Stimulated activated CD4-positive, alpha-beta T cell treated with anti-CD3 and anti-CD28 coated beads, Interleukin-15, amount 100 ng/mL, for 48 hours (primary cell): ENCODE data around the gene COMT.
A peak's percentile ranks its signal among the peaks of the same experiment; 100 is the strongest.
"Not testable (repeated sequence)": the region's sequence is repeated elsewhere in the genome, so short reads cannot be mapped to it uniquely, and the experiment has no call there.

Experiments
- DNase-seq, 2 donors: peaks; one replicate each; pipeline ENCODE4 v3.0.0-alpha.2; 2020; ENCODE audit warnings: low read depth in 2 of 2

The COMT gene

GRCh38 chr22:19941365-19942082 is at the start of gene COMT, which contains the start of gene TXNRD2:
Gene COMT (plus strand): TSS chr22:19941772. CDS start chr22:19962527, 20,755 bp downstream.
Gene TXNRD2 (minus strand): TSS chr22:19941818. CDS start chr22:19941803, 15 bp downstream.
- peak; percentile 48 to 55 for DNase-seq

GRCh38 chr22:19892257-19892879 is 49.2 kb upstream of the COMT start:
- peak; percentile 54 for DNase-seq

- DNase-seq: no peak
These were observed 48.6 kb upstream of the COMT start for GRCh38 chr22:19892925-19893324.

- DNase-seq: no peak
These were observed 48.2 kb upstream of the COMT start for GRCh38 chr22:19893363-19893762.

DNA sequence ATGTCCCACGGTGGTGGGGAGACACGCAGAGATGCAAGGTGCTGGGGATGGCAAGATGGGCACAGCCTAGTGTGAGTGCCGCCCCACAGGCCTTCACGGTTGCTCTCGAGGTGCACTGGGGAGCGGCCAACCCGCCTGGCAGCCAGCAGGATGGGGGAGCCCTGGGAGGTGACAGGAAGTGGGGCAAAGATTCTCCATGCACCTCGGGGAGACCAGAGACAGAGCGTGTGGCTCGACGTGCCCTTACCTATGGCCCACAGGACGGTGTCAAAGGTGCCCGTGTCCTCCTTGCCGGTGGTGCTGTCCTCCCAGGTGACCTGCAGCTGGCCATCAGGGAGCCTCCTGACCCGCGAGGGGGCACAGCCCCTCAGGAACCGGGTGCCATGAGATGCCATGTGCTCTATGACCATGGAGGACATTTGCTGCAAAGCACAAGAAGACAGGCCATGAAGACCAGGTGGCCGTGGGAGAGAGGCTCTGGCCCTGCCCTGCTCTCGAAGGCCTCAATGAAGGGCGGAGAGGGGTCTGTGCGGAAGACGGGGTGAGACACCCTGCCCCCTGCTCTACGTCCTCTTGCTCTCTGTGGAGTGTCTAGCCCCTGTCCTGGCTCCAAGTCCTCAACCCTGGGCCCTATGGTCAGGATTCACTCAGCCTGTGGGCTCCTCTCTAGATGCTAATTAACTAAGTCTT is 46.3 kb upstream of the COMT start:
- DNase-seq: no peak

GRCh38 chr22:19896665-19897355 is 44.8 kb upstream of the COMT start:
- DNase-seq: no peak

DNA sequence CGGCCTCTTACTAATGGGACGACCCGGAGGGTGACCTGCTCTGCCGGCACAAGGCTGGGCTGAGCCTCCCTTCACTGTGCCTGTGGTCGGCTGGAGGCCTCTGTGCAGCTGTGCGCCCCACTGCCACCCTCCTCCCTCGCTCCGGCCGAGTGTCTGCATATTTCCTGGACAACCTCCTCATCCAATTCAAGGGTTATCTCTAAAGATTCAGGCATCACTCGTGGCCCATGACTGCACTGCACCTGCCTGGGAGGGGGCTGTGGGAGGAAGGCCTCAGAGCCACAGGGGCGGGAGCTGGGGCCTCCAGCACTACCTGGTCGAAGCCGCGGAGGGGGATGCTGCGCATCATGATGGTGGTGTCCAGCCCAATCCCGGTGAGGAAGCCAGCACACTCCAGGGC is 43.8 kb upstream of the COMT start:
- no peak for DNase-seq

DNA sequence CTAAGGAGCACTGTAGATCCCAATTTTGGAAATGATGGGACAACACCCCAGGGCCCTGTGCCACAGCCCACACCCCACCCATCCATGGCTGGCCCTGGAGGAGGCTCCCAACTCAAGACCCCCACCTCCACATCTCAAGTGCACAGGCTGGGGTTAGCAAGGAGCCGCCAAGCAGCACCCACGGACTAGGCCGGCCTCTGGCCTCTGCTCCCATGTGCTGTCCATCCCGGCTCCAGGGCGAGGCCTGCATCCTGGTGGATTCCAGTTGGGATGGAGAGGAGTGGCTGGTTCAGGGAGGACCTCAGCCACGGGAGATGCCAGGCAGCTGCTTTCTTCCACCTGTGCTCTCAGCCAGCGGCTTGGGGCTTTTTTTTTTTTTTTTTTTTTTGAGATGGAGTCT is 43.4 kb upstream of the COMT start:
- no peak for DNase-seq

DNA sequence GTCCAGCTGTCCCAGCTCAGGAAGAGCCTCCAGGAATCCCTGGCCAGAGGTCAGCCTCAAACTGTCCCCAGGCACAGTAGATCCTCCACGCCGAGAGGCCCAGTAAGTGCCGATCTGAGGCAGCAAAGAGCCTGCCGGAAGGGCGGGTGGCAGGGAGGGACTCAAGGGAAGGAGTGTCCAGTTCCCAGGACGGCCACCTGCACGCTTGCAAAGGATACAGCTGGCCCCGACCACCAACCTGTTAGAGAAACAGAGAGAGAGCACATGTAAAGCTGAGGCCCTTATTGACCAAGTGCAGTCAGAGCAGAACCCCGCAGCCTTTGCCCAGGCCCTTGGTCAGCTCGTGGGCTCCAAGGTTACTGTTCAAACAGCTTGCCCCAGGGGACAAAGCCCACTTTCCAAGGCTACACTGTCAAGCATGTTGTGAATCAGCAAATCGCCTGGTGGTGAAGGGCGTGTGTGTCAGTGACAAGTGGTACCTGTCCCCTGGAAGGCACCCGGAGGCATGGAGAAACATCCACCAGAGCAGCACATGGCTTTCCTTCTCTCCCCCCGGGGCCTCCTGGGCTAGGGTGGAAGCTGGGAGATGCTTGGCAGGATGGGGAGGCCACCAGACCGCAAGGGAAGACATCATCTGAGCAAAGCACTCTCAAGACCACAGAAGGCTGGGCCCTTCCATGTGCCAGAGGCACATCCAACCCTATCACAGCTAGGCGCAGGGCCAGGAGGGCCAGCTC is 42.6 kb upstream of the COMT start:
- DNase-seq: no peak

DNA sequence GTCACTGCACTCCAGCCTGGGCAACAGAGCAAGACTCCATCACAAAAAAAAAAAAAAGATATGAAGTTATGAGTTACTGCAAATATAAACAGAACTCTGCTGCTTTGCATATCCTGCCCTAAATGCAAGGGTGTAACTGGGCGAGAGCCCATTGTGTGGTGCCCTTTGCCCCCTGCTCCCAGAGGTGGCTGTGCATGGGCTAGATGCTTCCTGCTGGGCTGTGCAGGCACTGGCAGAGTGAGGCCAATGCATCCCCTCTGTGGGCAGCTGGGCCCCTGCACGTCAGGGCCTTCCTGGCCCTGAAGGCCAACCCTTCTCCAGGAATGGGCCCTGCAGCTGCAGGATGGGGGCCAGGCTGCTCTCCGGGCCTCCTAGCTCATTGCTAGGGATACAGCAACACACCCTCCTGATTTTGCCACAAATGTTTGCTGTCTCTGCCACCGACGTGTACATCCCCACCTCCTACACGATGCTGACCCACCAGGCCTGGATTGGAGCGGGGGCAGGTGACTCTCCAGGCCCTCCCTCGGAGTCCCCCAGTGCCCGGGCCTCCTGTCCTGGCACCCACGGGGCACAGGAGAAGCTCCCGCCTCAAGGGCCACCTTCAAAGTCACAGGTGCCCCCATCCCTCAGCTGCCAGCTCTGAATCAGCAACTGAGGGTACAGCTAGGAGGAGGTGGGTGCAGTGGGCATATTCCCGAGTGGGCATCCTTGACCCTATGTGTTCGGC is 40.7 kb upstream of the COMT start:
- no peak for DNase-seq

DNA sequence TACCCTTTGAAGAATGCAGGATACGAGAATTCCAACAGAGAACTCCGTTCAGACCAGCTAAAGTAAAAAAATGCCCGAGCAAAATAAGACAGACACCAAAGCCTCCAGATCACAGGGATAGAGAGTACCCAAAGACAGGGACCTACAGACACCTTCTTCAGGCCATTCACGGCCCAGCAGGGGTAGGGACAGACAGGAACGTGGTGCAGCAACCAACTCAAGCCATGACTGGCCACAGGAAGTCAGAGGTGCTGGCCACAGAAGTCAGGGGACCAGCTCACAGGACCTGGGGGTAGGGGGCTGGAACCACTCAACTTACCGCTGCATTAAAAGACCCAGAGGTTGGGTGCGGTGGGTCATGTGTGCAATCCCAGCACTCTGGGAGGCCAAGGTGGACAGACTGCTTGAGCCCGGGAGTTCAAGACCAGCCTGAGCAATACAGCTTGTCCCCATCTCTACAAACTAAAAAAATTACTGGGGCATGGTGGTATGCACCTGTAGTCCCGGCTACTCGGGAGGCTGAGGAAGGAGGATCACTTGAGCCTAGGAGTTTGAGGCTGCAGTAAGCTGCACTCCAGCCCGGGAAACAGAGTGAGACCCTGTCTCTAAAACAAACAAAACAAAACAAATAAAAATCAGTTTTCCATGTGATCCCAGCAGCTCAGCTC is 39.9 kb upstream of the COMT start:
- no peak for DNase-seq

DNA sequence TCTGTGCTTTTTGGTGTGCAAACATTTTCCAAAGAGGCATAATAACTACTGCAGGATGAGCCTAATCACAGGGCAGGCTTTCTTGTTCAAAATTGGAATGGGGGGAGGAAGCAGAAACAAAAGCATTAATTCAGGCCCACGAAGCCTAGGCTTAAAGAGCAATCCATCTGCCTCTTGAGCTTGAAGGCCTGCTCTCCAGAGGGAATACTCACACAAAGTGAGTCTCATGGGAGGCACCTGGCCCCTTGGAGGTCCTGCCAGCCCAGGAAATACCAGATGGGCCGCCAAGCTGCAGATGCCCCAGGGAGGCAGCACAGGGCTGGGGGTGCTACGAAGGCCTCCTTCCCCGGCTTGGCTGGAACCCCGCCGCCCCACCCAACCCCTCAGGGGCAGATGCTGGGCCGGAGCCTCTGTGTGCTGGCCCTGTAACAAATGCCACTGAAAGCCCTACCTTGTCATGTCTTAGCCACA is 39.3 kb upstream of the COMT start:
- no peak for DNase-seq

- no peak for DNase-seq
These were observed 38.5 kb upstream of the COMT start for GRCh38 chr22:19903031-19903430.

- DNase-seq: no peak
These were observed 38.1 kb upstream of the COMT start for GRCh38 chr22:19903513-19903912.

DNA sequence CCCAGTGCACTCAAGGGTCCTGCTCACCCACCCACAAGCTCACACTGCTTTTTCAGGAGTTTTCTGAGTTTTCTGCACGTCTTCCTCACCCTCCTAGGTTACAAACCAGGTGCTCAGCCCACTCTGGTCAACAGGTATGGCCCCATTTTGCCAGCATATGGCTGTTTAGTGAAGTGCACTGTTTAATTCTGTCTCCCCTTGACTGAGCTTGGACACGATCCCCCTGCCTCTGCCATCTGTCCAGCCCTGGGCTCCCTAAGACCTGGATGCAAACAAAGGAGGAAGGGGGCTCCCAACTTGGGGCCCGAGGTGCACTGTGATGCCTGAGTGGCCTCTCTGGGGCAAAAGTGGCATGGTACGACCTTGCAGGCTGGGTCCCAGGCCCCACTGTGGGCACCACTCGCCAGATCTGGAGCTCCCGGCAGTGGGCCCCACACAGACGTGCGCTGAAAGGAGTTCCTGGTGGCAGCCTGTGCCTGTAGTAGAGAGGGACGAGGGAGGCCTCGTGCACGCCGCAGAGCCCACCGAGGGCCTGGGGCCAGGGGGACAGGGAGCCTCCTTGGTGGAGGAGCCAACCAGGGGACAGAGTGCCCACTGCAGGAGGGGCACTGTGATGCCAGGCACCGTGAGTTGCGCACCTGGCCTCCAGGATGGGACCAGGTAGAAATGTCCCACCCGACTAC is 37.3 kb upstream of the COMT start:
- DNase-seq: no peak

- DNase-seq: no peak
These were observed 36.6 kb upstream of the COMT start for GRCh38 chr22:19904935-19905334.

DNA sequence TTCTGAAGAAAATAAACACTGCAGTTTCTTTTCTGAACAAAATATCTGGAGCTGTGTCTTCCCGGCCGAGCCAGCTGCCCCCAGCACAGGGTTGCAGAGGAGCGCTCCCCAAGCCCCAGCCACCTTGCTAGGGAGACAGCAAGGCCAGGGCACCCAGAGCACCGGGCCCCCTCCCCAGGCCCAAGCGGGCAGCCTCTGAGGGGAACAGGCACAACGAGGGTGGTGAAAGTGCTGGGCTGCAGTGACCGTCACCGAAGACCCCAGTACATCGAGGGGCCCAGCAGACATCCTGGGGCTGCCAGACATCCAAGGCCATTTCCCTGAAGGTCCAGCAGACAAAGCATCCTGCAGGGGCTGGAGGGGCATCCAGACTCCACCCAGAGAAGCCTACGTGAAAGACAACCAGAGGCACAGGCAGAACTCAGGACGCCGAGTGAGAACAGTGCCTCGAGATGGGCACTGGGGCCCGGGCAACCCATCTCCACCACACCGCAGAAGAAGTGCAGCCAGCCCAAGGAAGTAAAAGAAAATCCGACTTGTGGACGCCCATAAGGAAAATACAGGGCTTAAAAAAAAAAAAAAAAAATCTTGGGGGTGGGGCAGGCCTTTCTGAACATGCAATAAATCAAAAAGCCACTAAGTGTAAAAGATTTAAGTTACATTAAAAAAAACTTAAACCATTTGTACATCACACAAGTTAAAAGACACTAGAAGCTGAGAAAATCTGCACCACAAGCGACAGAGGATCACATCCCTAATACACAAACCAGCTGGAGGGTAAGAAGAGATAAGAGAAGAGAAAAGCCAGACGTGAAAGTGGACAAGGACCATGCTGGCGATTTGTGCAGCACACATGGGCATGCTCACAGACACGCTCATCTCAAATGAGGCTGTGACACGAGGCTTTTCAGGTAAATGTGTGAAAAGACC is 36.0 kb upstream of the COMT start:
- no peak for DNase-seq

- DNase-seq: not testable (repeated sequence)
These were observed 34.7 kb upstream of the COMT start for GRCh38 chr22:19906864-19907263.
